GM19099 (cell line): ENCODE data around the gene RGP1.

Source experiments
- POLR2A ChIP-seq: IDR thresholded peaks from 3 replicates; pipeline ENCODE4 v1.6.1; 2011; ENCODE audit warnings: low read depth; ENCODE audit not compliant: insufficient read length; ENCODE audit errors: extremely low read depth

Gene RGP1

GRCh38 chr9:35714579-35715252, 34.4 kb upstream of the RGP1 start:
- no peak for TF ChIP-seq POLR2A

DNA sequence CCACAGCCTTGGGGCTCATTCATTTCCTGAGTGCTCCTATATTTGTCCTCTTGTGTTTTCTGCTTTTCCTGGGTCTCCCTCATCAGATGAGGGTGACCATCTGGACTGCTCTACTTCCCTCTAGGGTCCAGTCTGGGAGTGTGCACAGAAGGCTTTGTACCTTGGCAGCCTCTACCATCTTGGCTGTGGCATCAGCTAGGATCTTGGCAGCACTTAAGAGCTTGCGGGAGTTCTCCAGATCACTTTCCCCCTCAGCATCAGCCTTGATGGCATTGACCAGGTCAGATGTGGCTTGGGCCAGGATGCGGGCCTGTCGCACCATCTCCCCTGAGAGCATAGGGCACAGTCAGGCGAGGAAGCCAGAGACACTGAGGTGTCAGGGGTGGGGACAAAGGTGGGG, 32.9 kb upstream of the RGP1 start:
- no peak for TF ChIP-seq POLR2A

GRCh38 chr9:35717132-35717870, 31.8 kb upstream of the RGP1 start:
- TF ChIP-seq POLR2A: no peak

- TF ChIP-seq POLR2A: no peak
These were observed 30.2 kb upstream of the RGP1 start for GRCh38 chr9:35718721-35719511.

- TF ChIP-seq POLR2A: no peak
These were observed 29.5 kb upstream of the RGP1 start for GRCh38 chr9:35719546-35719945.

GRCh38 chr9:35723426-35723825, 25.7 kb upstream of the RGP1 start:
- no peak for TF ChIP-seq POLR2A

DNA sequence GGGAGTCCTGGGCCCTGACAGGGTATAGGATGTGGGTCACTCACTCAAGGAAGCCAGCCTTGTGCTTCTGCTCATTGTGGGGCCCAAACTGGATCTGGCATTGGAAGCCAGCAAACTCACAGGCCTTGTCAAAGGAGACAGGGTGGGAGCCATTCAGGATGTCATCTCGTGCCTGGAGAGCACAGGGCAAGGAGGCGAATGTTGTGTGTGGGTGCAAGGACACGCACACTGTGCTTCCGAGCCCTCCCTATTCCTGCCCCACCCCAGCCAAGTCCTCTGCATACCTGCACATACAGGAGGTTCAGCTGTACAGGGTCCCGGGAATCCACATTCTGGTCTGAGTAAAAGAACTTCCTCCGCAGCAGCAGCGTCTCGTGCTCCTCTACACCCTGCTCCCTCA, 25.2 kb upstream of the RGP1 start:
- no peak for TF ChIP-seq POLR2A

GRCh38 chr9:35725362-35725761, 23.7 kb upstream of the RGP1 start:
- no peak for TF ChIP-seq POLR2A

- no peak for TF ChIP-seq POLR2A
These were observed 22.2 kb upstream of the RGP1 start for GRCh38 chr9:35726931-35727330.

- TF ChIP-seq POLR2A: no peak
These were observed 21.4 kb upstream of the RGP1 start for GRCh38 chr9:35727676-35728040.

DNA sequence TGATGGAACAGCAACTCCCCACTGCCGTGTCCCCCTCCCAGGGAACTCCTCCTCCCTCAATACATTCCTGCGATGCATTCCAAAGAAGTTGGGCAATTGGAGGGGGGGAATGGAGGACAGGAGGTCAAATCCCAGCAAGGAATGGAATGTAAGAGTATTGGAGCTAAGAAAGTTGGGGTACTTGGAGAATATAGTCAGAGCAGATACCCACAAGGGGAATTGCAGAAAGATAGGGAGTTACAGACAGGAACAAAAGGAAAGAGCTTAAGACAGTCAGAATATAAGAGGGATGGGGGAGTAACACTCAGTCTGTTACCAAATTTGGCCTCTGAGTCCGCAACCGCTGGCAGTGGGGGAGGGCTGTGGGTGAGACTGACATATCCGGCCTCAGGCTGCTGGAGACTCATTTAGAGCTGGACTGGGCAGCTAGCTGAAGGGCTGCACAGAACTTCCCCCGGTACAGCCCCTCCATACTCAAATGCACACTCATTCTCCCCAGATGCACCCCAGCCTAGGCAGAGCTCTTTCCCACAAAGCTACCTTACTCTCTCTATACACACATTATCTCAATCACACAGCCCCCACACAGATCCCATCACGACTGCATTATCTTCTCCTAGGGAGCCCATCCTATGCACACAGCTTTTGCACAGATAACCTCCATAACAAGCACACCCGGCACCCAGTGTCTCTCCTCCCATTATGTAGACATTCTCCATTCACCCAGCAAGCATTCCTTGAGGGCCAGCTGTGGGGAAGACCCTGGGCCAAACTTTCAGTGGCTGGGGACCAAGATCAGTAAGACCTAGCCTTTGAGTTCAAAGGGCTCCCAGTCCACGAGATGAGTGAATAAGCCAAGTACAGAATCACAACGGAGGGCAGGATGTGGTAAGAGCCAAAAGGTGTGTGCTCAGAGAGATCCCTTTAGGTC, 20.8 kb upstream of the RGP1 start:
- peak; percentile 54 for TF ChIP-seq POLR2A

DNA sequence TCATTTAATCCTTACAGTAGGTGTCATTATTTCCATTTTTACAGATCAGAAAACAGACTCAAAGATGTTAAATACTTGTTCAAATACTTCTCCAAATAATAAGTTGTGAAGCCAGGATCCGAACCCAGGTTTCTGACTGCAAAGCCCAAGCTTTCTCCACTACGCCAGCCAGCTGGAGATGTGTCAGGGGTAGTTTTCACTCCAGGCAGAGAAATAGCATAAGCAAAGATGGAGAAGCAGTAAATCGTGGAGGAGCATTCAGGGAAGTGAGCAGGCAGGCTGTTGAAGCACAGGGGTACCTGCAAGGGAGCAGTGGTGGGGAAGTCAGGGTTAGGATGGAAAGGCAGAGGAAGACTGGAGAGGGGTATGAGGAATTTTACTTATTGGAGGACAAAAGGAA, 20.0 kb upstream of the RGP1 start:
- TF ChIP-seq POLR2A: no peak

- no peak for TF ChIP-seq POLR2A
These were observed 19.2 kb upstream of the RGP1 start for GRCh38 chr9:35729700-35730485.

DNA sequence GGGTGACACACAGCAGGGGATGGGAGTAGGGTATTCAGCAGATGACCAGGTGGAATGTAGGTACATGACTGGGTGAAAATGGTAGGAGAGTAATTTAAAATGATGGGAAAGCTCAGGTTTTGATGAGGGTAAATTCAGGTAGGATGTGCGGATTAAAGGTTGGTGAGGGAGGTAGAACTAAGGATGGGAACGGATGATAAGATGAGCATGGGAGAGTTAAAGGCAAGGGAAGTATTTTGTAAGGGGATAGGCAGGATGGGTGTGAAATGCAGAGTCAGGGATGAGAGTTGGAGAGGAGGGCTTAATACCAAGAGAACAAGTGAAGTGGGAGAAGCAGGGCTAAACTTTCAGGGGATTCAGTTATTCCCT, 18.6 kb upstream of the RGP1 start:
- TF ChIP-seq POLR2A: no peak
